AG10803 (cell line): ENCODE results near the gene HUNK.

Experiments
- DNase-seq: peaks from one replicate; pipeline ENCODE4 v3.0.0; 2010; ENCODE audit warnings: low read depth
- H3K4me3 ChIP-seq: 2 replicates; pipeline ENCODE4 v1.5.1; 2011; ENCODE audit warnings: mild to moderate bottlenecking, low read length, control low read depth
- CTCF ChIP-seq: conservative IDR thresholded peaks from 2 replicates; pipeline ENCODE4 v1.5.1; 2011; ENCODE audit warnings: mild to moderate bottlenecking, low read length, control low read depth, inconsistent platforms

Gene HUNK

GRCh38 chr21:31948676-31949075 is 75.9 kb downstream of the HUNK start:
- H3K4me3 ChIP-seq: no peak overlapping the region
- no peak for TF ChIP-seq CTCF
- DNase-seq: no peak

GRCh38 chr21:31952828-31953227 is 80.0 kb downstream of the HUNK start:
- TF ChIP-seq CTCF: no peak
- no peak overlapping the region for H3K4me3 ChIP-seq

GRCh38 chr21:31957631-31958030 is 84.8 kb downstream of the HUNK start:
- no peak overlapping the region for H3K4me3 ChIP-seq
- TF ChIP-seq CTCF: no peak
- no peak for DNase-seq

More at GRCh38 chr21:31952828-31953227, 80.0 kb downstream of the HUNK start:
- DNase-seq: no peak

GRCh38 chr21:31959881-31960280 is 87.1 kb downstream of the HUNK start:
- no peak for TF ChIP-seq CTCF
- no peak for DNase-seq
- no peak overlapping the region for H3K4me3 ChIP-seq

GRCh38 chr21:31961027-31961426 is 88.2 kb downstream of the HUNK start:
- no peak for TF ChIP-seq CTCF
- no peak overlapping the region for H3K4me3 ChIP-seq
- DNase-seq: no peak

GRCh38 chr21:31961704-31962103 is 88.9 kb downstream of the HUNK start:
- TF ChIP-seq CTCF: no peak
- H3K4me3 ChIP-seq: no peak overlapping the region
- DNase-seq: no peak

GRCh38 chr21:31964692-31965091 is 91.9 kb downstream of the HUNK start:
- H3K4me3 ChIP-seq: no peak overlapping the region
- no peak for TF ChIP-seq CTCF
- peak; percentile 15 for DNase-seq
